H1 (cell line): ENCODE data around the gene ENO4. TPM values are rescaled to one million over a fixed set of nuclear protein-coding genes. Genes with fewer than 3 reads are reported as not detected.

Source experiments
- CTCF ChIA-PET: fragments of 300-600 bp; sonication (Branson Sonifier 250); formaldehyde crosslinking; loops from one replicate; lab custom pipeline; 2021; ENCODE audit not compliant: partially characterized antibody; lab: Charles Lee
- POLR2A ChIA-PET: fragments of 300-600 bp; sonication (Branson Sonifier 250); formaldehyde crosslinking; loops from one replicate; lab custom pipeline; 2021; ENCODE audit warnings: inconsistent platforms; ENCODE audit not compliant: partially characterized antibody; lab: Charles Lee
- DNase-seq, 2 experiments: peaks; one replicate each; pipeline versions ENCODE4 v3.0.0 to v3.0.0-alpha.2; 2010 to 2022; ENCODE audit warnings: low spot score in 2 of 2, low read depth in 1 of 2, mixed read lengths in 1 of 2
- FAIRE-seq: peaks from 2 replicates; lab custom pipeline; 2011; peaks lifted over from hg19 to GRCh38; lab: Jason Lieb, UNC
- H2AFZ ChIP-seq: 2 replicates; pipeline ENCODE4 v1.8.1; 2012; ENCODE audit warnings: low read length, inconsistent platforms
- H2AK5ac ChIP-seq: 2 replicates; pipeline ENCODE4 v1.6.1; 2013; ENCODE audit warnings: low read depth, low read length
- H2BK120ac ChIP-seq: replicated peaks from 2 replicates; pipeline ENCODE3; 2013; ENCODE audit warnings: low read depth, low read length, inconsistent platforms
- H2BK12ac ChIP-seq: 2 replicates; pipeline ENCODE4 v1.6.1; 2013; ENCODE audit warnings: low read depth, low read length
- H2BK15ac ChIP-seq: 2 replicates; pipeline ENCODE4 v1.6.1; 2013; ENCODE audit warnings: low read length
- H2BK20ac ChIP-seq: 2 replicates; pipeline ENCODE4 v1.6.1; 2013; ENCODE audit warnings: low read length
- H2BK5ac ChIP-seq: 2 replicates; pipeline ENCODE4 v1.6.1; 2013; ENCODE audit warnings: low read depth, low read length
- H3K14ac ChIP-seq: 2 replicates; pipeline ENCODE4 v1.6.1; 2013; ENCODE audit warnings: inconsistent platforms; ENCODE audit not compliant: insufficient read length
- H3K18ac ChIP-seq: 2 replicates; pipeline ENCODE4 v1.6.1; 2013; ENCODE audit warnings: low read length; ENCODE audit errors: extremely low read depth
- H3K23ac ChIP-seq: 2 replicates; pipeline ENCODE4 v1.6.1; 2013; ENCODE audit warnings: inconsistent platforms; ENCODE audit not compliant: insufficient read length
- H3K23me2 ChIP-seq: 2 replicates; pipeline ENCODE4 v1.6.1; 2013; ENCODE audit warnings: low read depth, low read length
- H3K27ac ChIP-seq: 2 replicates; pipeline ENCODE4 v1.6.1; 2011; ENCODE audit warnings: low read depth, low read length, inconsistent platforms
- H3K27me3 ChIP-seq, 4 experiments: replicated peaks in 1 of 4; 1 replicate in 1 of 4; 2 replicates in 3 of 4; pipeline versions ENCODE4 v1.6.1 to v1.8.1; 2011 to 2013; ENCODE audit warnings: low read length in 3 of 4, mild to moderate bottlenecking in 3 of 4, inconsistent platforms in 2 of 4, mixed read lengths in 2 of 4, moderate library complexity in 1 of 4; ENCODE audit not compliant: control insufficient read depth in 3 of 4, insufficient read depth in 3 of 4; ENCODE audit errors: extremely low read depth in 1 of 4
- H3K36me3 ChIP-seq, 4 experiments: 2 replicates each; pipeline versions ENCODE4 v1.6.1 to v1.8.1; 2011 to 2013; ENCODE audit warnings: mild to moderate bottlenecking in 4 of 4, low read length in 3 of 4, moderate library complexity in 2 of 4, control low read depth in 1 of 4, inconsistent platforms in 1 of 4; ENCODE audit not compliant: insufficient read depth in 4 of 4, control insufficient read depth in 2 of 4
- H3K4ac ChIP-seq: replicated peaks from 2 replicates; pipeline ENCODE3; 2013; ENCODE audit warnings: low read length, low read depth, mixed read lengths, inconsistent platforms; ENCODE audit not compliant: insufficient read length
- H3K4me1 ChIP-seq, 4 experiments: replicated peaks in 1 of 4; 1 replicate in 1 of 4; 2 replicates in 3 of 4; pipeline versions ENCODE4 v1.6.1 to v1.8.1; 2011 to 2013; ENCODE audit warnings: low read length in 3 of 4, inconsistent platforms in 2 of 4, mixed read lengths in 1 of 4; ENCODE audit not compliant: insufficient read depth in 4 of 4, control insufficient read depth in 3 of 4
- H3K4me2 ChIP-seq, 2 experiments: 2 replicates each; pipeline versions ENCODE4 v1.6.1 to v1.8.1; 2011 to 2013; ENCODE audit warnings: low read depth in 2 of 2, low read length in 2 of 2, control low read depth in 1 of 2, inconsistent platforms in 1 of 2, mild to moderate bottlenecking in 1 of 2; ENCODE audit not compliant: insufficient read depth in 1 of 2
- H3K4me3 ChIP-seq, 4 experiments: fragments of 200-600, 300-600 bp in 1 of 4; sonication (generic), shearing (Covaris generic), sonication (Bioruptor Twin) in 1 of 4; 2 replicates each; pipeline versions ENCODE4 v1.5.1 to v1.8.1; 2011 to 2016; ENCODE audit warnings: low read length in 4 of 4, low read depth in 3 of 4, control low read depth in 2 of 4, inconsistent platforms in 2 of 4, mild to moderate bottlenecking in 2 of 4, mixed read lengths in 1 of 4, moderate library complexity in 1 of 4; ENCODE audit not compliant: insufficient read depth in 2 of 4; ENCODE audit errors: extremely low read depth in 1 of 4
- H3K56ac ChIP-seq: replicated peaks from 2 replicates; pipeline ENCODE3; 2013; ENCODE audit warnings: low read depth, mild to moderate bottlenecking, mixed read lengths, low read length, inconsistent platforms; ENCODE audit not compliant: insufficient read length
- H3K79me1 ChIP-seq: 2 replicates; pipeline ENCODE4 v1.6.1; 2013; ENCODE audit warnings: low read depth, low read length, control low read depth
- H3K79me2 ChIP-seq, 2 experiments: 2 replicates each; pipeline versions ENCODE4 v1.6.1 to v1.8.1; 2012 to 2013; ENCODE audit warnings: low read length in 2 of 2, mild to moderate bottlenecking in 2 of 2, inconsistent platforms in 1 of 2; ENCODE audit not compliant: insufficient read depth in 2 of 2, control insufficient read depth in 1 of 2
- H3K9ac ChIP-seq, 4 experiments: replicated peaks in 1 of 4; 1 replicate in 1 of 4; 2 replicates in 3 of 4; pipeline versions ENCODE4 v1.6.1 to v1.8.1; 2011 to 2013; ENCODE audit warnings: low read depth in 3 of 4, low read length in 3 of 4, control low read depth in 2 of 4, mild to moderate bottlenecking in 2 of 4, moderate library complexity in 2 of 4, inconsistent platforms in 1 of 4; ENCODE audit errors: extremely low read depth in 1 of 4
- H3K9me3 ChIP-seq, 2 experiments: 2 replicates each; pipeline versions ENCODE4 v1.6.1 to v1.8.1; 2012 to 2013; ENCODE audit warnings: mild to moderate bottlenecking in 2 of 2, moderate library complexity in 2 of 2, control low read depth in 1 of 2, inconsistent platforms in 1 of 2, low read depth in 1 of 2, low read length in 1 of 2, mixed read lengths in 1 of 2; ENCODE audit not compliant: insufficient read depth in 2 of 2
- H4K20me1 ChIP-seq, 2 experiments: replicated peaks in 1 of 2; 2 replicates each; pipeline versions ENCODE3 to v1.8.1; 2011 to 2013; ENCODE audit warnings: inconsistent platforms in 2 of 2, low read length in 2 of 2, mild to moderate bottlenecking in 1 of 2; ENCODE audit not compliant: insufficient read depth in 2 of 2, control insufficient read depth in 1 of 2
- H4K5ac ChIP-seq: 2 replicates; pipeline ENCODE4 v1.6.1; 2013; ENCODE audit warnings: low read length, low read depth, mixed read lengths, inconsistent platforms; ENCODE audit not compliant: insufficient read length
- H4K8ac ChIP-seq: 2 replicates; pipeline ENCODE4 v1.8.0; 2013; ENCODE audit warnings: mild to moderate bottlenecking, moderate library complexity, low read length, inconsistent platforms; ENCODE audit not compliant: insufficient read depth; ENCODE audit errors: extremely low read depth
- H4K91ac ChIP-seq: replicated peaks from 2 replicates; pipeline ENCODE3; 2013; ENCODE audit warnings: low read length, mixed read lengths, inconsistent platforms; ENCODE audit not compliant: insufficient read length
- BACH1 ChIP-seq: IDR thresholded peaks from 2 replicates; pipeline ENCODE4 v1.6.1; 2012; ENCODE audit warnings: low read length, improper control_type of control experiment
- CHD2 ChIP-seq: IDR thresholded peaks from 2 replicates; pipeline ENCODE4 v1.6.1; 2012; ENCODE audit warnings: low read length, improper control_type of control experiment
- GTF2F1 ChIP-seq: IDR thresholded peaks from 2 replicates; pipeline ENCODE4 v1.6.1; 2012; ENCODE audit warnings: low read depth, low read length, improper control_type of control experiment, borderline replicate concordance
- HDAC6 ChIP-seq: IDR thresholded peaks from one replicate; pipeline ENCODE4 v1.7.1; 2012; ENCODE audit warnings: low read depth, mild to moderate bottlenecking, inconsistent platforms, low read length, moderate library complexity
- KDM1A ChIP-seq: fragments of 200-600, 300-600 bp; sonication (generic); IDR thresholded peaks from 2 replicates; pipeline ENCODE4 v1.7.1; 2016; ENCODE audit warnings: mild to moderate bottlenecking, low read length, borderline replicate concordance
- MAFK ChIP-seq: IDR thresholded peaks from 2 replicates; pipeline ENCODE4 v1.6.1; 2012; ENCODE audit warnings: low read depth, mild to moderate bottlenecking, improper control_type of control experiment, low read length
- POLR2A ChIP-seq, 2 experiments: IDR thresholded peaks; 1 replicate in 1 of 2; 2 replicates in 1 of 2; pipeline ENCODE4 v1.6.1; 2011; ENCODE audit warnings: low read depth in 2 of 2, low read length in 2 of 2, mild to moderate bottlenecking in 2 of 2; ENCODE audit errors: control extremely low read depth in 1 of 2
- RFX5 ChIP-seq: IDR thresholded peaks from 2 replicates; pipeline ENCODE4 v1.6.1; 2011; ENCODE audit warnings: low read depth, low read length, improper control_type of control experiment, borderline replicate concordance
- RNF2 ChIP-seq: fragments of 200-900, 300-1000 bp; sonication (generic); IDR thresholded peaks from 2 replicates; pipeline ENCODE4 v1.7.1; 2016; ENCODE audit warnings: borderline replicate concordance, low read depth, mild to moderate bottlenecking, antibody characterized with exemption, low read length; ENCODE audit not compliant: poor library complexity, severe bottlenecking; ENCODE audit errors: missing control alignments
- SP1 ChIP-seq: IDR thresholded peaks from 2 replicates; pipeline ENCODE4 v1.6.1; 2011; ENCODE audit warnings: low read depth, low read length
- SP4 ChIP-seq: IDR thresholded peaks from 2 replicates; pipeline ENCODE4 v1.6.1; 2012; ENCODE audit warnings: low read length, inconsistent platforms
- ZNF274 ChIP-seq: IDR thresholded peaks from 2 replicates; pipeline ENCODE4 v1.7.0; 2012; ENCODE audit warnings: low read length, borderline replicate concordance; ENCODE audit errors: extremely low read depth
- WGBS, 2 experiments: shearing (Covaris generic) in 1 of 2; methylation state at CpG; one replicate each; pipeline versions ENCODE4 v1.1.6 to v1.1.7; 2013 to 2015; ENCODE audit warnings: low lambda C conversion rate in 2 of 2, mixed read lengths in 2 of 2, inconsistent platforms in 1 of 2, low coverage in 1 of 2, missing lambda C conversion rate in 1 of 2; ENCODE audit not compliant: insufficient replicate concordance in 2 of 2, insufficient coverage in 1 of 2, insufficient read length in 1 of 2; ENCODE audit errors: extremely low coverage in 1 of 2, missing lambda C conversion rate in 1 of 2; 5-methylcytosine and 5-hydroxymethylcytosine counted together
- polyA plus RNA-seq, 7 experiments: library from polyadenylated mRNA; depleted of rRNA in 3 of 7; stranded (reverse) in 5 of 7; unstranded in 2 of 7; fragments of >200 nt in 5 of 7; fragments of 200-250 nt in 2 of 7; gene quantifications; 1 replicate in 5 of 7; 2 replicates in 1 of 7; 4 replicates in 1 of 7; pipeline versions ENCODE4 v1.2.1 to v1.2.3, GENCODE V29; 2011 to 2013; ENCODE audit warnings: missing spikeins in 2 of 7, mixed read lengths in 2 of 7
- total RNA-seq: library from RNA; stranded (reverse); fragmentation: NEBNext Ultra II Directional; extraction: Animal tissue kit (Norgen Biotek cat#: 25700); gene quantifications from 2 replicates; pipeline ENCODE4 v1.2.1, GENCODE V29; 2021

Gene ENO4
- total and polyA plus RNA-seq, 2 of the 8 experiments (the other 6 are each of a cell fraction or from before 2014, with no cell fraction given), result 0.77 TPM; not detected in 1

DNA sequence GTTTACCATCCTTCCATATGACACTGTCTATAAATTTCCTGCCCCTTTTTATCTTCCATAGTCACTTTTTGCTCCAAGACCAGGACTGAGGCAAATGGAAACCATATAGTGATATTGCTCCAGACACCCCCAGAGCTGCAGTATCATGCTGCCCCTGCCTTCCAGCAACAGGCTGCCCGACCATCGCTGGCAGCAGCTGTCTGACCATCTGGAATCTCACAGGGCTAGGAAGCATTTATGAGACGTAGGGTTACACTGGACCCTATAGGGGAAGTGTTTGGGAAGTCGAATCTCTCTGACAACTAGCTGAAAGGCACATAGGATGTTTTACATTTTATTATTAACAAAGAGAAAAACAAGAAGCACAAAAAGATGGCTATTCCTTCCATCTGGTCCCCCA is 19.4 kb downstream of the ENO4 start:
- DNase-seq (no peak), FAIRE-seq (no peak)
- Histone ChIP-seq H4K8ac (no peak overlapping the region), H3K27me3 (peaks cover 0 to 1% (median 0%) of the 10 kb centered on the region in 4 experiments; a peak in 2 of 7 replicates), H2AFZ (no peak overlapping the region), H3K36me3 (no peaks in the 10 kb centered on the region; a peak in 2 of 8 replicates), H3K18ac (no peak overlapping the region), H2BK15ac (no peak overlapping the region), H3K27ac (no peak overlapping the region), H2BK120ac (no peak overlapping the region), H3K4me3 (no peak overlapping the region), H3K9ac (no peak overlapping the region), H3K79me2 (no peaks in the 10 kb centered on the region), H4K91ac (no peak overlapping the region), H3K56ac (no peak overlapping the region), H4K20me1 (no peaks in the 10 kb centered on the region), H3K4me2 (no peak overlapping the region), H3K14ac (no peak overlapping the region), H4K5ac (no peak overlapping the region), H3K4ac (no peak overlapping the region), H3K23me2 (no peaks in the 10 kb centered on the region), H2BK20ac (no peak overlapping the region), H2BK5ac (no peak overlapping the region), H2BK12ac (no peak overlapping the region), H3K4me1 (peaks cover 0 to 13% (median 3%) of the 10 kb centered on the region in 4 experiments; a peak in 3 of 7 replicates), H3K23ac (no peak overlapping the region), H3K9me3 (peaks cover 0 to 4% of the 10 kb centered on the region in 2 experiments; a peak in 1 of 4 replicates), H3K79me1 (no peaks in the 10 kb centered on the region), H2AK5ac (no peak overlapping the region)
- POLR2A ChIA-PET, result no interaction called here
- CTCF ChIA-PET, result interaction anchor here (0.7 to 1.0 kb wide), 3 partner anchors 19 to 306 kb away, joined by 3 to 4 read pairs (median 3); no protein-coding TSS in a partner anchor
- WGBS, 2 experiments, result 80% methylated on average over 4 of the region's 4 CpGs; no CpG with 5 or more reads in 1 of the 2 experiments
- no peak for TF ChIP-seq HDAC6
- no peak for TF ChIP-seq GTF2F1
- no peak for TF ChIP-seq ZNF274
- TF ChIP-seq RFX5, result no peak
- TF ChIP-seq SP4, result no peak
- TF ChIP-seq RNF2, result no peak
- no peak for TF ChIP-seq KDM1A
- TF ChIP-seq CHD2, result no peak
- no peak for TF ChIP-seq MAFK
- no peak for TF ChIP-seq POLR2A (IDR thresholded peaks at IDR 0.05; ENCODE audit: control extremely low read depth in 1 of 2, low read depth in 2 of 2, low read length in 2 of 2)
- TF ChIP-seq SP1, result no peak
- TF ChIP-seq BACH1, result no peak
